ENCODE data around the gene EFNB2.

EFNB2 gene

DNA sequence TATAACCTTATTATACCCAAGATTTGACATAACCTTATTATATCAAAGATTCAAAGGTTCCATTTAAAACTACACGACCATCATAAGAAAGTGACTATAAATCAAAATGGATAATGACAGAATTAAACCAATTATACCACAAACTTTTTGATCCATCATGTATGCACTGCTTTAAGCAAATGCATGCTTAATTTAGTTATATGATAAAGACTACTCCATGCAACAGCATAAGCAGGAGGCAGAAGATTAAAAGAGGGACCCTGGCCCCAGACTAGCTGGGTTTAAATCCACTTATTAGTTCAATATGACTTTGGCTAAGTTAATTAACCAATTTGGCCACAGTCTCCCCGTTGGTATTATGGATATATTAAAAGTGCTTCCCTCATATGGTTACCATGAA lies 11.4 kb downstream of the EFNB2 start:
- no peak for DNase-seq

DNA sequence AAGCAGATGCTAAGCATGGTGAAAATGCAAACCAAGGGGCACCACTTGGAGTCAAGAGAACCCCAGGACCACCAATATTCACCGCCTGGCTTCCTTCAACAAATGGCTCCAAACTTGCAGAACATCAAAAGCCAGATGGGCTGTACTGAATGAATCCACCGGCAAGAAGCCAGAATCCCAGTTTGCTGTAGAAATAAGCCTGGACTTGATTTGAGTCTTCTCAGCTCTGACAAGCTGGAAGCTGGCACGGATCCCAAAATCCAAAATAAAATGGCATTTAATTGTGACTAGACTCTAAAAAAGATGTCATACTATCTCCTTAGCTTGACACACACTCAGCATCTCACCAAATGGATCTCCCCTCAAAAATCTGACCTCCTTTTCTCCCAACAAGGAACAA lies 11.9 kb downstream of the EFNB2 start:
- DNase-seq = no peak

GRCh38 chr13:106522898-106523525 lies 12.4 kb downstream of the EFNB2 start:
- no peak for DNase-seq

DNA sequence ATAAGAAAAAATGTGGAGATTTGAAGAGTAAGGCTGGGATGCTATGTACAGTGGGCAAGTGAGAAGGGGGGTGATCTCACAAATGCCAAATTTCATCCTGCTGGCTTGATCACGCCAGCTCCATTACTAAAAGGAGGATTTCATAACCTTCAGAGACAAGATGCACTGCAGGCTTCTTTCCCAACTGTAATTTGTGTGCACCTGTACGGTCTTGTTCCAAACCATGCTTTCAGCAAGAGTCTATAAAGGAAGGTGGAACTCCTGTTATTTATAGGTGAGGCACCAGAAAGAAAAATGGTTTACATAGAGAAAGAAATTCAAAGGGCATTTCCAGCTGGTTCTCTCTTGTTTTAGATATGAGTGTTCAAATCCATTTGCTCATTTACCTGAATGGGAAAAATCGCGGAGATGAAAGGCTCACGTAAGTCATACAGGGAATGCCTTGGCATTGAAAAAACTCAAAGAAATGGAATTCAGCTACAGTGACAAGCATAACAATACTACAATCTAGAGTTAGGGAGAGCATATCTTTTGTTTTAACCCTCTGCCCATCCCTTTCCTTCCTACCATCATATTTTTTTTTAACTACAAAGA lies 13.3 kb downstream of the EFNB2 start:
- no peak for DNase-seq

DNA sequence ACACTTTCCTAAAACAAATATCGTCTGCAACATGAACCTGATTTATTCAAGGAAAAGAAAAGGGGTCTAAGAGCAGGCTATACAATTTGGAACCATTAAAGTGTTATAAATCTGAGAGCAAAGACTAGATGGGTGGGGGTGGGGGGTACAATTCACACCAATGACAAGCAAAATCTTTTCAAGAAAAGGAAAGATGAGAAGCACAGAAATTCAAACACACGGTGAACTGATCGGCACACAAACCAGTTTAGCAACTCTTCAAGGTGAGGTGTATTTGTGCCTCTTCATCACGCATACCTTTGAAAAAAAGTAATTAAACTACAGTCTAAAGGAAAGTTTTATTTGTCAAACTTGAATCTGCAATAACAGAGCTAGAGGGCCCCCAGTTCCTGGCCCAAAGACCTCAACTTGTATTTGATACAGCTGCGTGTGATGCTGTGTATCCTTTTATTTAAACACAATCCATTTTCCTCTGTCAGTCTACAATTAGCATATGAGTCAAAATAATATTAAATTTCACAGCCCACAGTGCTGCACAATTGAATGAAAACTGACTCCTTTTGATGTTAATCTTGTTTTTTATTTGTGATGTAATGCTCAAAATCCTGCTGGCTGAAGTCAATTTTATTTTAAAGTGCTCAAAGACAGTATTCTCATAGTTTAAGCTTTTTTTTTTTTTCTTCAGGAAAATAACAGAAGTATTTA lies 14.2 kb downstream of the EFNB2 start:
- DNase-seq = no peak

DNA sequence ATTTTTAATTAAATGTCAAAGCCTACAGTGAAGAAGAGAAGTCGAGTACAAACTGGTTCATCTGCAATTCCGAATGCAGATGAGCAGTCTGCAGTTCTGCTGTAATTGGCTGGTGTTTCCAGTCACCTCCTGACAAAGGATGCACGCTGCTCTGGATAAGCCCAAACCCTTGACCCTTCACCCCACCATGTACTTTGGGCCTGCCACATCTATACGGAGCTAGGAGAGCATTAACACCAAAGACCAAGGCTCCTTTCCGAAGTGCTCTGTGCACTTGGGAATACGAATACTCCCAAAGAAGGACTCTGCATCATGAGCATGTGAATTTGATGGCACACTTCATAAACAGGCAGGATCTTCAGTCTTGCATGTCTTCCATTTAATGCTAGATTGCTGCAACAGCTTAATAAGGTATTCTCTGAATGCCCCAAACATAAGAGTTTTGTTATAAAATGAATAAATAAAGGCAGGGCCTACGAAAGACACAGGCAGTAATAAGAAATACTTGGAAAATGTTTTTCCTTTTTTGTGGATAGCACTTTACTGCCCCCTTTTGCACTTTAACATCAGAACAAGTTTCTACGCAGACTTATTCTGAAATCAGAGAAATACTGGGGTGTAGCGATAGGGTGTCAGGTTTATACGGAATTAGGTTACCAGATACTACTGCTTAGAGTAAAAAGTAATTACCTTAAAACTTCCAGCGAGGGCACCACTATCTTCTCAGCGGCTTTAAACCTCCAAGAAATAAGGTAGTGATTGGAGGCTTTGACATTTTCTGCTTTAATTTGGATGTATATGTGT lies 15.0 kb downstream of the EFNB2 start:
- DNase-seq = no peak

DNA sequence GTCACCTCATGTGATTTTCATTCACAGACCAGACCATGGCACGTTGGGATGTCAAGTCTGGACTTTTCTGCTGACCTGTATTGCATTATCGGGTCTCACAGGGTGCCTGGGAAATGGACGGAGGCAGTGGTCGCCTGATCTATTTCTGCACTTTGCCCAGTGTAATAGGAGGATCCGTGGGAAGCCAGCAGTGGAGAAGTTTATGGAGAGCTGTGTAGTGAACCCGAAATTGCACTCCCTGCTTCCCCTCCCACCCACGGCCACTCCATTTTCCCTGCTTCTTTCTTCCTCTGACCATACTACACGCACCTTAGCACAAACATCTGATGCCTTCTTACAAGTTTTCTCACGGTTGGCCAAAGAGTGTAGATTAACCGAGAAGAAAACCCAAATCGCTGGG lies 16.9 kb downstream of the EFNB2 start:
- DNase-seq = no peak

- no peak for DNase-seq
Measured at GRCh38 chr13:106517109-106517847, 18.2 kb downstream of the EFNB2 start.

DNA sequence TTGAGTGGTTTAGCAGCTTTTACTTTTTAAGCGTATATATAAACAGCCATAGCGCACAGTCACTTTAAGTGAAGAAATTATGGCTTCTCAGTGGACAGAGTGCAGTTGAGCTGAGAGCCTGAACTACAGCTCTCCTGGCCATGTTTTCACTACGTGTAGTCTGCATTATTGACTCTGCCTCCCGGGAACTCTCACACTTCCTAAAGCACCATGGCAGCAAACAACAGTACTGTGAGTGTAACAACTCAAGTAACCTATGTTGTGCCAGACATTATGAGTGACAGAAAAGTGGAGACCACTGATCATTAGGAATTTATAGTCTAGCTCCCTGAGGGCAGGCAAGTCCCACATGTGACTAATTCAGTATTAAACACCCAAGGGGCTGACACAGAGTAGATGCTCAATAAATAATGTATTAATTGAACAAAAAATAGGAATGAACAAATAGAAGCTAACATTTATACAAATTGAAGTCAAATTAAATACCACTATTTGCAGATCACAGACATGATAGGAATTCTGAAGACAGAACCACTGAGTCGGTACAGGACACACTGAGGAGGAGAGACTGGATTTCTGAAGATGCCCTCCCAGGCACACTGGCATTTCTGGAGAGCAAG lies 19.7 kb downstream of the EFNB2 start:
- no peak for DNase-seq

DNA sequence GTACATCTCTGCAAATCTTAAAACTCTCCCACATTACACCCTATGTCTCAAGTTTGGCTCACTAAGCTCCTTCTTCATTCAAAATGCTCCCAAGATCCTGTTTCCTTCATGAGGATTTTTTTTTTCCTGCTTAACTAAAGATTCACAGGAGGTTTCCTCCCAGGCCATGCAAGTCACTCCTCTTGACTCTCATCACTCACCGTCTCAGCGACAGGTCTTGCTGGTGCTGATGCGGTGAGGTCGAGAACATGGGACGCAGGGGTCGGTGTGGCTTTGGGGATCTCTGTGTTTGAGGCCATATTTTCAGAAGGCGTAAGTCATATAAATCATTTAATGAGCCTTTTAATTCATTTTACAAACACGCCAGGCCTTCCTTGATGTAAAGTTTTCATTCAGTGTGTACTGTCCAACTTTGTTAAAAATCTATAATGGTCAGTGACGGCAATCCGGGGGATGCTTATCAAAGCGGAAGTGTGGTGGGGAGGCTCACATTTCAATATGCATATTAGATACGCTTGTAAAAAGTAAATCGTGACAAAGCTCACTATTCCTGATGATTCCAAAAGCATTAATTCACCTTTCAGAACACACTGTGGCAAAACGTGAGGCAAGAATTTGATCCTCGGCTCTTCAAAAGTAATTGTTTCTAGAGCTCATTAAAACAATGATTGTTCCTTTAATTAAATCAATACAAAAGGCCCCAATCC lies 20.4 kb downstream of the EFNB2 start:
- DNase-seq = no peak

GRCh38 chr13:106513025-106513983 lies 22.2 kb downstream of the EFNB2 start:
- no peak for DNase-seq

GRCh38 chr13:106507560-106508274 lies 27.7 kb downstream of the EFNB2 start:
- DNase-seq = peak; percentile 68

DNA sequence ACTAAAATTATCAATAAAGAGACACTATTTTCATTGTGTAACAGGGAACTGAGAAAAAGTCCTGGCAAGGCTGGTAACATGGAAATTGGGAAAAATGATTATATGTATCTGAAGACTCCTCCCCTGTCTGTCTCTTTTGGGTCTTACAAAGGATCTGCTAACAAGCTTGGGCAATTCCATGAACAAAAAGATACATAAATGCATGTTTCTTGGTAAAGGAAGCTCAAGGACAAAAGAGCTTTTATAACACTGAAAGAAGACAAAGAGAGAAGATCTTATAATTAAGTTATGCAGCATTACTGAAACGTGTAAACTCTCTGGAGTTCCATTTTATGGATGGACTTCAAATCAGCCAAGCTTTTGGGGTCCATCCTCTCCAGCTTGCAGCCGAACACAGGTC lies 29.2 kb downstream of the EFNB2 start:
- no peak for DNase-seq

DNA sequence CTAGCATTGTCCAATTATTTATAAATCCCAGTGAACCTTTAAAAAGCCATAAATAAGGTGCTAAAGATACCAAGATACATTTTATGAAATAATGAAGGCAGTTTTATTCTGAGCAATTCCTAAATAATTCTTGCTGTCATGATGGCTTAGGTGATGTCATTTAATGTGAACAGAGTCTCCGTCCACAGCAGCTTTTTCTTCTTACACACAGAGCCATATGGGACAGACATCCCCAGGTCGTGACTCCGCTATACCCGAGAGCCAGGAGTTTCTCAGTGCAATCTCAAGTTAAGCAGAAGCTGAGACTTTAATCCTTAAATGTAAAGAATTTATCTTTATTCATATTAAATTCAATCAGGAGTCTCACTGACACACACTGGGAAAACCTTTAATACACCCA lies 29.7 kb downstream of the EFNB2 start:
- DNase-seq = no peak

DNA sequence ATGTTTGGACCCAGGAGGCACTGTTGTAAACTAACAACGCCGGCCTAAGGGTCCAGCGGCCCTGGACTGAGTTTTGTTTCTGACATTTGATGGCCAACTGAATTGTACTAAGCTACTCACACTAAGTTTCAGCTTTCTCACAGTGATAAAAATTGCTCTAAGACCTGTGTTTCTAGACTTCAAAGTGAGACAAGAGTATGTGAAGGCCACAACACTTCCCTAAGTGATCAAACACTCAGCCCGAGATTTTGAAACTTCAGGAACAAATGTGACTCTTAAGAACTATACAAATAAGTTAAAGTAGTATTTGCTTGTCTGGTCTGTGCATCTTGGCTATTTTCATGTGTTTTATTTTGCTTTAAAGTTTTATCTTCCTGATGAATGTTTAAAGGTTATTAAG lies 30.2 kb downstream of the EFNB2 start:
- DNase-seq = no peak

- DNase-seq = no peak
Measured at GRCh38 chr13:106503730-106504453, 31.6 kb downstream of the EFNB2 start.

DNA sequence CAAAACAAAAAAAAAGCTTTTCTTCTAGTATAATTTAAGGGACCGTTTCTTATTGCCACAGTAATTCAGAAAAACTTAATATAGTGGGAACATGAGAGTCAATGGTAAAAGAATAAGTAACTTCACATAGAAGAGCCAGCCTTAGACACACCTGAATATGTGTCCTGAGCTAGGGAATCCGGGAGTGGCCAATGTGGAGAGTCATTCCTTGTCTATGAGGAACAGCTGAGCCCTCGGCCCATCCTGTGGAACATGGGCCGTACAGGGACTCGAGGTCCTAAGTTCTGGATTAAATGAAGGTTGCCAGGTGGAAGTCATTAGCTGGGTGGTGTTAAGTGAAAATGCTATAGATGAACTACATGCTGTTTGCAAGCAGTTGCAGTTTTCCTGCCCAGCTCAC lies 32.2 kb downstream of the EFNB2 start:
- DNase-seq = no peak

GRCh38 chr13:106500445-106500844 lies 35.0 kb downstream of the EFNB2 start:
- no peak for DNase-seq

DNA sequence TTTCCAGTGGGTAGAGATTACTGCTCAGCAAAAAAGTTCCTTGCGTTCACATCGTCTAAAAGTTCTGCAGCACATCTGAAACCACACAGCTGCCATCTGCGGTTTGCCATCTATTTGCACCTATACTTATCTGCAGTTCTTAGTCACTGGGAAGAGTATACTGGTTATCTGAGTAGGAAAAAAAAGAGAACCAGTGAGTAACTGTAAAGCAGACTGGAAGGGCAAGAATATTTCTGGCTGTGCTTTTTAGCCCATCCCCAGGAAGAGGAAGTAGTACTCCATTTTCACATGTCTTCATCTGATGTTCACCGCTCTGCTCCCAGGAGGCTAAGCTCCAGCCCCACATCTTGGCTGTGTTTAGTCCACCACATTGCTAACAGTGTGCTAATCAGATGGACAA lies 35.6 kb downstream of the EFNB2 start:
- peak; percentile 29 for DNase-seq
